Right atrium auricular region (tissue), 2 donors: Measurements from ENCODE around the gene SMTNL1. TPM values are rescaled to one million over a fixed set of nuclear protein-coding genes. Genes with fewer than 3 reads are reported as not detected.

Experiments
- DNase-seq: peaks from one replicate; pipeline ENCODE4 v3.0.0-alpha.2; 2019; ENCODE audit warnings: low spot score
- H3K27ac ChIP-seq, 2 donors: fragments of 200-600 bp; sonication (generic); 1 replicate in 1 of 2; 2 replicates in 1 of 2; pipeline ENCODE4 v1.5.1; 2016 to 2019
- H3K27me3 ChIP-seq, 2 donors: fragments of 200-600 bp; sonication (generic); one replicate each; pipeline versions ENCODE4 v1.5.1 to v1.6.0; 2017 to 2019
- H3K36me3 ChIP-seq: fragments of 200-600 bp; sonication (generic); one replicate; pipeline ENCODE4 v1.5.1; 2016
- H3K4me1 ChIP-seq, 2 donors: fragments of 200-600 bp; sonication (generic); one replicate each; pipeline versions ENCODE4 v1.5.1 to v1.6.0; 2017 to 2019
- H3K4me3 ChIP-seq, 2 donors: fragments of 200-600 bp; sonication (generic); 1 replicate in 1 of 2; 2 replicates in 1 of 2; pipeline ENCODE4 v1.5.1; 2017 to 2019; ENCODE audit warnings: mild to moderate bottlenecking in 1 of 2, moderate library complexity in 1 of 2
- H3K9me3 ChIP-seq, 2 donors: fragments of 200-600 bp; sonication (generic); one replicate each; pipeline ENCODE4 v1.5.1; 2019
- total RNA-seq, 2 donors: library from RNA; depleted of rRNA; stranded (reverse); fragments of >200 nt; gene quantifications; one replicate each; pipeline ENCODE4 v1.1.0, GENCODE V29; 2016
- TF ChIP-seq, protein P1 (sequence below), 2 donors: fragments of 200-600 bp; sonication (generic); IDR thresholded peaks; one replicate each; pipeline ENCODE4 v1.5.1; 2019; ENCODE audit warnings: antibody characterized with exemption in 2 of 2

SMTNL1 gene
- total RNA-seq, 2 donors from 2014 or later: not detected

DNA sequence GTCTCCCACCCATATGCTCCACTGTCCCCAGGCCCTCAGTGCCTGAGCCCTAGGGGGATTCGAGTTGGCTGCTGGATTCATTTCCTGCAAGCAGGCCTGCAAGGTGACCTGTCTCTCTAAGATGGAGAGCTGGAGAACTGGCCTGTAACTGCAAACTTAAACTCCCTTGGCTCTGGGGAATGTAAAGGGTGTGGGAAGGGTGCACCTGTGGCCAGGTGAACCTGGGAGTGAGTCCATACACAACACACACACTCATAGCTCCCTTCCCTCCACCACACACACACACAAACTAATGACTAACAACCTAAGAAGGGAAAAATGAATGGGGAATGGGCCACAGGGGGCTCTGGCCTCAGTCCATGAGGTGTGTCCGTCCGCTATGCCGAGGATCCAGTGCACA, 14.5 kb downstream of the SMTNL1 start:
- Histone ChIP-seq H3K9me3 (no peaks in the 10 kb centered on the region), H3K36me3 (peaks cover 48% of the 10 kb centered on the region), H3K27ac (no peak overlapping the region), H3K27me3 (no peaks in the 10 kb centered on the region), H3K4me1 (no peaks in the 10 kb centered on the region), H3K4me3 (no peak overlapping the region)
- TF ChIP-seq, protein P1, sequence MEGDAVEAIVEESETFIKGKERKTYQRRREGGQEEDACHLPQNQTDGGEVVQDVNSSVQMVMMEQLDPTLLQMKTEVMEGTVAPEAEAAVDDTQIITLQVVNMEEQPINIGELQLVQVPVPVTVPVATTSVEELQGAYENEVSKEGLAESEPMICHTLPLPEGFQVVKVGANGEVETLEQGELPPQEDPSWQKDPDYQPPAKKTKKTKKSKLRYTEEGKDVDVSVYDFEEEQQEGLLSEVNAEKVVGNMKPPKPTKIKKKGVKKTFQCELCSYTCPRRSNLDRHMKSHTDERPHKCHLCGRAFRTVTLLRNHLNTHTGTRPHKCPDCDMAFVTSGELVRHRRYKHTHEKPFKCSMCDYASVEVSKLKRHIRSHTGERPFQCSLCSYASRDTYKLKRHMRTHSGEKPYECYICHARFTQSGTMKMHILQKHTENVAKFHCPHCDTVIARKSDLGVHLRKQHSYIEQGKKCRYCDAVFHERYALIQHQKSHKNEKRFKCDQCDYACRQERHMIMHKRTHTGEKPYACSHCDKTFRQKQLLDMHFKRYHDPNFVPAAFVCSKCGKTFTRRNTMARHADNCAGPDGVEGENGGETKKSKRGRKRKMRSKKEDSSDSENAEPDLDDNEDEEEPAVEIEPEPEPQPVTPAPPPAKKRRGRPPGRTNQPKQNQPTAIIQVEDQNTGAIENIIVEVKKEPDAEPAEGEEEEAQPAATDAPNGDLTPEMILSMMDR (IDR thresholded peaks at IDR 0.05): no peak
- DNase-seq: no peak

DNA sequence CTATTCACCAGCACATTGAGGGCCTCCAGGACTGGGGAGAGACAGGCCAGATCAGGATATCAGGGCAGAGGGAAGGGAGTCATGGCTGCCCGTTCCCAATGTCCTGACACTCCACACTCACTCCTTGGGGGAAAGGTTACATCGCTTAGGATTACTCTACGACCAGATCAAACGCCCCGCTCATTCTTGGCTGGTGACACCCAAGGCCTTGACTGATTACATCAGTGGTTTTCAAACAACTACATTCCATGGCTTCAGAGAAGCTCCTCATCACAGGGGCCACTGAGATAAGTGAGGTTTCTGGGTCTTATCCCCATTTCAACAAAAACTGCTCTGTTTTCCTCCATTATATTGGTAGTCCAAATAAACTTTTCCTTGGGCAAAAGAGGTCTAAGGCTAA, 15.1 kb downstream of the SMTNL1 start:
- DNase-seq: no peak
- Histone ChIP-seq H3K27ac (no peak overlapping the region), H3K36me3 (peaks cover 50% of the 10 kb centered on the region), H3K4me1 (no peaks in the 10 kb centered on the region), H3K4me3 (no peak overlapping the region), H3K27me3 (no peaks in the 10 kb centered on the region), H3K9me3 (no peaks in the 10 kb centered on the region)
- TF ChIP-seq, protein P1 (IDR thresholded peaks at IDR 0.05): no peak

DNA sequence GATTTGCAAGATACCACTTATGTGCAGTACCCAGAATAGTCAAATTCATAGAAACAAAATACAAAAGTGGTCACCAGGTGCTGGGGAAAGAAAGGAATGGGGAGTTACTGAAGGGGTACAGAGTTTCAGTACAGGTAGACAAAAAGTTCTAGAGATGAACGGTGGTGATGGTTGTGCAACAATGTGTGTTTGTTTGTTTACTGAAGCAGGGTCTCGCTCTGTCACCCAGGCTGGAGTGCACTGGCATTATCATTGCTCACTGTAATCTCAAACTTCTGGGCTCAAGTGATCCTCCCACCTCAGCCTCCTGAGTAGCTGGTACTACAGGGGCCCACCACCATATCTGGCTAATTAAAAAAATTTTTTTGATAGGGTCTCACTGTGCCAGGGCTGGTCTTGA, 18.0 kb downstream of the SMTNL1 start:
- DNase-seq: no peak

DNA sequence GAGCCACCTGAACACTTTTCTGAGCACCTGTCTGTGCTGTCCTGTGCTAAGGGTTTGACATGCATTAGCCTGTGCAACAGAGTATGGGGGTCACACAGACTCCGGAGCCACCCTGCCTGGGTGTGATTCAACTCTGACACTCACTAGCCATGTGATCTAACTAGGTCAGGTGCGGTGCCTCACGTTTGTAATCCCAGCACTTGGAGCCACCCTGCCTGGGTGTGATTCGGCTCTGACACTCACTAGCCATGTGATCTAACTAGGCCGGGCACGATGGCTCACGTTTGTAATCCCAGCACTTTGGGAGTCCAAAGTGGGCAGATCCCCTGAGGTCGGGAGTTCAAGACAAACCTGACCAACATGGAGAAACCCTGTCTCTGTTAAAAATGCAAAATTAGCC, 18.6 kb downstream of the SMTNL1 start:
- no peak overlapping the region for H3K27ac ChIP-seq
- peaks cover 53% of the 10 kb centered on the region for H3K36me3 ChIP-seq
- H3K4me1 ChIP-seq: no peaks in the 10 kb centered on the region
- no peaks in the 10 kb centered on the region for H3K9me3 ChIP-seq
- no peaks in the 10 kb centered on the region for H3K27me3 ChIP-seq
- no peak for DNase-seq
- TF ChIP-seq, protein P1 (IDR thresholded peaks at IDR 0.05): no peak
- no peak overlapping the region for H3K4me3 ChIP-seq

More for the DNA sequence above, 18.0 kb downstream of the SMTNL1 start:
- TF ChIP-seq, protein P1 (IDR thresholded peaks at IDR 0.05): no peak
- H3K9me3 ChIP-seq: no peaks in the 10 kb centered on the region
- no peak overlapping the region for H3K27ac ChIP-seq
- no peak overlapping the region for H3K4me3 ChIP-seq
- peaks cover 59% of the 10 kb centered on the region for H3K36me3 ChIP-seq
- no peaks in the 10 kb centered on the region for H3K27me3 ChIP-seq
- H3K4me1 ChIP-seq: no peaks in the 10 kb centered on the region

DNA sequence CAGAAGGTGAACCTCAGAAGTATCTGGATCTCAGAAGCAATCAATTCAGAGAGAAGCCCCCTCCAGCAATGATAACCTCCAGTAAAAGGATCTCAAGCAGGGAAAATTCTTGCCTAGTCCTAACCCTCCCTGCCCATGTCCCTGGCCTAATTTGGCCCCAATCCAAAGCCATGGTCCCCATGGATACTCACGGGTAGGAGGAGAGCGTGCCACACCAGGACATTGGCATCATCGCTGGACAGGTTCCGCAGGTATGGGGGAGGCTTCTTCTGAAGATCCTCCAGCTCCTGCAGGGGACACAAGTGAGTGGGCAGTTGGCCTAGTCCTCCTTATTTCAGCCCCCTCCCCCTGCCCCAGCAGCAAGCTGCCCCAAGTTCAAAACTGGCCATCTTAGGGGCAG, 22.8 kb downstream of the SMTNL1 start:
- TF ChIP-seq, protein P1 (IDR thresholded peaks at IDR 0.05): no peak
- peaks cover 27% of the 10 kb centered on the region for H3K36me3 ChIP-seq
- peaks cover 0 to under 1% of the 10 kb centered on the region in 2 donors for H3K4me1 ChIP-seq
- H3K9me3 ChIP-seq: no peaks in the 10 kb centered on the region
- no peak for DNase-seq
- H3K4me3 ChIP-seq: no peak overlapping the region
- H3K27me3 ChIP-seq: no peaks in the 10 kb centered on the region
- no peak overlapping the region for H3K27ac ChIP-seq

DNA sequence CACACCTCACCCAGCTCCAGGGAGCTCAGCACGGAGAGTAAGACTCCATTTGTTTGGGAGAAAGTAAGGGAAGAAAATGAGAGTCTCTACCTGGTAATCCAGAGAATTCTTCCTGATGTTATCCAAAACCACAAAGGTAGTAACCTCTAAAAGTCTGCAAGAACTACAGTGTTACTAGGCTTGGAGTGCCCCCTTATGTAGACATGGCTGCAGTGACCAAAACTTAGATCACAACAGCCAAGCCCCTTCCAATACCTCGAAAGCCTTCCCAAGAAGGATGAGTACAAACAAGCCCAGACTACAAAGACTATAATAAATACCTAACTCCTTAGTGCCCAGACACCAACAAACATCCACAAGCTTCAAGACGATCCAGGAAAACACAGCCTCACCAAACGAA, 25.2 kb downstream of the SMTNL1 start:
- Histone ChIP-seq H3K4me1 (peaks cover 0 to 18% of the 10 kb centered on the region in 2 donors), H3K36me3 (peaks cover 18% of the 10 kb centered on the region), H3K9me3 (no peaks in the 10 kb centered on the region), H3K4me3 (no peak overlapping the region), H3K27ac (no peak overlapping the region), H3K27me3 (no peaks in the 10 kb centered on the region)
- DNase-seq: no peak
- TF ChIP-seq, protein P1 (IDR thresholded peaks at IDR 0.05): no peak
